SK-N-SH (cell line): Measurements from ENCODE around the gene CATSPER3. TPM values are rescaled to one million over a fixed set of nuclear protein-coding genes. Genes with fewer than 3 reads are reported as not detected.

Experiments used
- CTCF ChIA-PET: fragments of 300-600, 350-600 bp; formaldehyde crosslinking; extraction: SDS; loops from one replicate; lab custom pipeline; 2021; lab: Yijun Ruan, JAX
- POLR2A ChIA-PET: fragments of 350-600 bp; sonication (Branson Sonifier 250); formaldehyde crosslinking; extraction: SDS; loops from one replicate; lab custom pipeline; 2020; ENCODE audit warnings: antibody characterized with exemption, inconsistent platforms; lab: Yijun Ruan, JAX
- DNase-seq: peaks from one replicate; pipeline ENCODE4 v3.0.0; 2012
- H2AFZ ChIP-seq: fragments of 200-600 bp; sonication (generic); 2 replicates; pipeline ENCODE4 v1.8.1; 2016; ENCODE audit warnings: antibody characterized with exemption, mild to moderate bottlenecking, low read depth
- H3F3A ChIP-seq: fragments of 200-600 bp; sonication (generic); replicated peaks from 2 replicates; pipeline ENCODE3; 2016; ENCODE audit warnings: antibody characterized with exemption, mild to moderate bottlenecking; ENCODE audit not compliant: insufficient read depth
- H3K27ac ChIP-seq, 2 experiments: fragments of 200-500 bp in 1 of 2; fragments of 200-600 bp in 1 of 2; sonication (Bioruptor generic) in 1 of 2; sonication (generic), shearing (Covaris generic) in 1 of 2; 2 replicates each; pipeline versions ENCODE4 v1.5.1 to v1.6.1; 2014 to 2016; ENCODE audit warnings: low read depth in 2 of 2, inconsistent platforms in 1 of 2, low read length in 1 of 2, mild to moderate bottlenecking in 1 of 2, mixed read lengths in 1 of 2
- H3K27me3 ChIP-seq: fragments of 200-600 bp; sonication (generic), shearing (Covaris generic); 2 replicates; pipeline ENCODE4 v1.6.1; 2016; ENCODE audit warnings: mixed run types; ENCODE audit not compliant: insufficient read depth
- H3K36me3 ChIP-seq, 2 experiments: fragments of 200-500 bp in 1 of 2; fragments of 200-600 bp in 1 of 2; sonication (Bioruptor generic) in 1 of 2; sonication (generic) in 1 of 2; replicated peaks in 1 of 2; 2 replicates each; pipeline versions ENCODE3 to v1.5.1; 2014 to 2016; ENCODE audit warnings: low read length in 1 of 2, mild to moderate bottlenecking in 1 of 2; ENCODE audit not compliant: insufficient read depth in 2 of 2, control insufficient read depth in 1 of 2
- H3K4me1 ChIP-seq, 2 experiments: fragments of 200-500 bp in 1 of 2; fragments of 200-600 bp in 1 of 2; sonication (Bioruptor generic) in 1 of 2; sonication (generic), shearing (Covaris generic) in 1 of 2; 2 replicates each; pipeline versions ENCODE4 v1.5.1 to v1.6.1; 2014 to 2016; ENCODE audit warnings: low read depth in 1 of 2, low read length in 1 of 2, mixed run types in 1 of 2; ENCODE audit not compliant: insufficient read depth in 2 of 2, control insufficient read depth in 1 of 2
- H3K4me2 ChIP-seq: fragments of 200-600 bp; sonication (generic), shearing (Covaris generic); 2 replicates; pipeline ENCODE4 v1.6.1; 2017; ENCODE audit warnings: mixed run types
- H3K4me3 ChIP-seq, 2 experiments: fragments of 200-500 bp in 1 of 2; fragments of 200-600 bp in 1 of 2; sonication (Bioruptor generic) in 1 of 2; sonication (generic), shearing (Covaris generic) in 1 of 2; 2 replicates each; pipeline versions ENCODE4 v1.5.1 to v1.8.1; 2014 to 2016; ENCODE audit warnings: low read depth in 2 of 2, inconsistent platforms in 1 of 2, low read length in 1 of 2, mild to moderate bottlenecking in 1 of 2, mixed read lengths in 1 of 2, moderate library complexity in 1 of 2
- H3K79me2 ChIP-seq: fragments of 200-600 bp; sonication (generic); 2 replicates; pipeline ENCODE4 v1.8.1; 2017; ENCODE audit warnings: mild to moderate bottlenecking; ENCODE audit not compliant: insufficient read depth
- H3K9ac ChIP-seq: fragments of 200-600 bp; sonication (generic); 2 replicates; pipeline ENCODE4 v1.6.1; 2017; ENCODE audit warnings: mixed run types
- H3K9me2 ChIP-seq: fragments of 200-600 bp; sonication (generic); 2 replicates; pipeline ENCODE4 v1.6.1; 2017; ENCODE audit warnings: mixed run types
- H3K9me3 ChIP-seq: fragments of 200-600 bp; sonication (generic); 2 replicates; pipeline ENCODE4 v1.6.1; 2017; ENCODE audit warnings: mixed run types, mild to moderate bottlenecking, moderate library complexity
- H4K20me1 ChIP-seq: fragments of 200-600 bp; sonication (generic); 2 replicates; pipeline ENCODE4 v1.6.1; 2017; ENCODE audit warnings: mild to moderate bottlenecking, mixed run types; ENCODE audit not compliant: insufficient read depth
- CHD2 ChIP-seq: fragments of 150-350 bp; IDR thresholded peaks from 2 replicates; pipeline ENCODE4 v1.6.1; 2018; ENCODE audit warnings: low read length; ENCODE audit not compliant: partially characterized antibody
- EP300 ChIP-seq, 2 experiments: IDR thresholded peaks; 2 replicates each; pipeline versions ENCODE4 v1.4.0 to v1.6.1; 2012; ENCODE audit warnings: borderline replicate concordance in 1 of 2, low read depth in 1 of 2, low read length in 1 of 2
- FOXJ3 ChIP-seq: sonication (generic); formaldehyde crosslinking; IDR thresholded peaks from 2 replicates; pipeline ENCODE4 v1.5.1; 2020; ENCODE audit warnings: mild to moderate bottlenecking, missing genetic modification reagents
- GATA2 ChIP-seq: sonication (generic); formaldehyde crosslinking; IDR thresholded peaks from 2 replicates; pipeline ENCODE4 v1.5.0; 2020; ENCODE audit warnings: mild to moderate bottlenecking, missing genetic modification reagents
- JUND ChIP-seq: IDR thresholded peaks from 2 replicates; pipeline ENCODE4 v1.4.0; 2012
- MEF2A ChIP-seq: IDR thresholded peaks from 2 replicates; pipeline ENCODE4 v1.4.0; 2012; ENCODE audit warnings: low read depth, borderline replicate concordance
- RAD21 ChIP-seq: IDR thresholded peaks from 2 replicates; pipeline ENCODE4 v1.6.1; 2012; ENCODE audit warnings: mild to moderate bottlenecking, low read length
- RXRA ChIP-seq: IDR thresholded peaks from 2 replicates; pipeline ENCODE4 v1.4.0; 2012; ENCODE audit warnings: low read depth, mild to moderate bottlenecking, borderline replicate concordance
- SIN3A ChIP-seq: IDR thresholded peaks from 2 replicates; pipeline ENCODE4 v1.6.1; 2012; ENCODE audit warnings: low read depth, mild to moderate bottlenecking, low read length, moderate library complexity, borderline replicate concordance
- TCF12 ChIP-seq: IDR thresholded peaks from 2 replicates; pipeline ENCODE4 v1.4.0; 2012
- TEAD4 ChIP-seq: IDR thresholded peaks from 2 replicates; pipeline ENCODE4 v1.4.0; 2012; ENCODE audit warnings: mild to moderate bottlenecking, borderline replicate concordance; ENCODE audit not compliant: insufficient read depth
- YY1 ChIP-seq: IDR thresholded peaks from 2 replicates; pipeline ENCODE4 v1.4.0; 2012; ENCODE audit warnings: low read depth, mild to moderate bottlenecking
- WGBS: methylation state at CpG from one replicate; pipeline ENCODE4 v1.1.6; 2017; ENCODE audit warnings: low lambda C conversion rate; 5-methylcytosine and 5-hydroxymethylcytosine counted together
- polyA plus RNA-seq, 3 experiments: library from polyadenylated mRNA; depleted of rRNA; stranded (reverse); fragments of >200 nt; gene quantifications; 2 replicates each; pipeline ENCODE4 v1.2.3, GENCODE V29; 2012
- TF ChIP-seq, protein P1 (sequence below): IDR thresholded peaks from 2 replicates; pipeline ENCODE4; 2012
- TF ChIP-seq, protein P2 (sequence below): IDR thresholded peaks from 2 replicates; pipeline ENCODE4 v1.4.0; 2012; ENCODE audit warnings: low read depth, borderline replicate concordance
- TF ChIP-seq, protein P3 (sequence below): IDR thresholded peaks from 2 replicates; pipeline ENCODE4 v1.6.1; 2012; ENCODE audit warnings: mild to moderate bottlenecking, low read depth, low read length, moderate library complexity

The CATSPER3 gene
- polyA plus RNA-seq, 1 of the 3 experiments (the other 2 are of a cell fraction), result 0.26 TPM

DNA sequence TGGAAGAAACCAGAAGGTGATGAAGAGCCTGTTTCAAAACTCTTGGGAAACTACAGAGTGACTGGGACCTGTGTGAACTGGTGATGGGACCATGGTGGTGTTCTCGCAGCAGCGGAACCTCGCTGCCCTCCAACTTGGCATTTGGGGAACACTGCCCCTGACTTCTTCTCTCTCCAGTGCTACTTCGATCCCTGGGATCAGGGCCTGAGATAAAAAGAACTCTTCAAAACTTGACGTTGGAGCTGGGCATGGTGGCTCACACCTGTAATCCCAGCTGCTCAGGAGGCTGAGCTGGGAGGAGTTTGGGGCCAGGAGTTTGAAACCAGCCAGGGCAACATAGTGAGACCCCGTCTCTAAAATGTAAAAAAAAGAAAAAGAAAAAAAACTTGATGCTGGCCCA, 48.2 kb downstream of the CATSPER3 start:
- H3F3A ChIP-seq, result no peaks in the 10 kb centered on the region
- 70% methylated on average over 6 of the region's 6 CpGs for WGBS
- no peaks in the 10 kb centered on the region; the same call in 1 of the 2 replicates for H3K27me3 ChIP-seq

DNA sequence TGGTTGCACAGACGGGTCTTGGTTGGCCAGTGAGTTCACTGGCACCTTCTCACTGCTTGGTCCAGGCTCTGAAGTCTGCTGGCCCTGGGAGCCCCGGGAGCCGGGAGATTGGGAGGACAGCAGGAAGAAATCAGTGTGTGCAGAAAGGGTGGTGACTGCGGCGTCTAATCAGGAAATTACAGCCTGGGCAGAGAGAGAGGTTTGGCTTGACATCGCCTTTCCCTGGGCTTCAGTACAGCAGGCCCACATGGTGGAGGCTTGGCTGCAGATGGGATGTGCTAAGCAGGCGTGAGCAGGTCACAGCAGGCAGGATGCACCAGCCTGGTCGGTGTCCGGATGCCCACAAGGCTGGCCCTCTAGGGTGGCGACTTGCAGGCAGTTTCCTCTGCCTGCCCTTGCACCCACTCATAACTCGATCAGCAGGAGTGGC, 49.2 kb downstream of the CATSPER3 start:
- Histone ChIP-seq H3K27me3 (peaks cover 4% of the 10 kb centered on the region; the same call in 1 of the 2 replicates), H4K20me1 (no peaks in the 10 kb centered on the region), H2AFZ (no peak overlapping the region), H3K4me2 (no peak overlapping the region), H3K79me2 (no peaks in the 10 kb centered on the region), H3K4me1 (no peaks in the 10 kb centered on the region; a peak in 1 of 4 replicates), H3F3A (no peaks in the 10 kb centered on the region), H3K9me2 (no peaks in the 10 kb centered on the region), H3K36me3 (no peaks in the 10 kb centered on the region), H3K9me3 (no peaks in the 10 kb centered on the region), H3K4me3 (no peak overlapping the region), H3K27ac (no peak overlapping the region), H3K9ac (no peak overlapping the region)
- POLR2A ChIA-PET, result no interaction called here
- TF ChIP-seq RAD21 (no peak), JUND (no peak), FOXJ3 (CRISPR knock-in tag) (no peak), TEAD4 (no peak), EP300 (IDR thresholded peaks at IDR 0.05; ENCODE audit: borderline replicate concordance in 1 of 2, low read depth in 1 of 2, low read length in 1 of 2) (no peak)
- TF ChIP-seq, protein P1, sequence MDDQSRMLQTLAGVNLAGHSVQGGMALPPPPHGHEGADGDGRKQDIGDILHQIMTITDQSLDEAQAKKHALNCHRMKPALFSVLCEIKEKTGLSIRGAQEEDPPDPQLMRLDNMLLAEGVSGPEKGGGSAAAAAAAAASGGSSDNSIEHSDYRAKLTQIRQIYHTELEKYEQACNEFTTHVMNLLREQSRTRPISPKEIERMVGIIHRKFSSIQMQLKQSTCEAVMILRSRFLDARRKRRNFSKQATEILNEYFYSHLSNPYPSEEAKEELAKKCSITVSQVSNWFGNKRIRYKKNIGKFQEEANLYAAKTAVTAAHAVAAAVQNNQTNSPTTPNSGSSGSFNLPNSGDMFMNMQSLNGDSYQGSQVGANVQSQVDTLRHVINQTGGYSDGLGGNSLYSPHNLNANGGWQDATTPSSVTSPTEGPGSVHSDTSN, result no peak
- CTCF ChIA-PET, result interaction anchor here (1.6 kb wide), 1 partner anchor 8 kb away, joined by 5 read pairs; no protein-coding TSS in a partner anchor
- WGBS, result 82% methylated on average over 7 of the region's 11 CpGs
- DNase-seq, result no peak

More for the DNA sequence above, 48.2 kb downstream of the CATSPER3 start:
- no peaks in the 10 kb centered on the region for H3K9me3 ChIP-seq
- TF ChIP-seq MEF2A (no peak), RAD21 (no peak), EP300 (IDR thresholded peaks at IDR 0.05; ENCODE audit: borderline replicate concordance in 1 of 2, low read depth in 1 of 2, low read length in 1 of 2) (no peak)
- TF ChIP-seq, all 33 proteins: peak for 0
- H3K4me1 ChIP-seq, result no peaks in the 10 kb centered on the region; a peak in 1 of 4 replicates
- no peak for DNase-seq
- H3K4me3 ChIP-seq, result no peak overlapping the region
- no peak overlapping the region for H3K4me2 ChIP-seq
- ChIA-PET POLR2A (no interaction called here), CTCF (interaction anchor here (1.6 kb wide), 1 partner anchor 9 kb away, joined by 5 read pairs; no protein-coding TSS in a partner anchor)
- H3K27ac ChIP-seq, result no peak overlapping the region
- no peaks in the 10 kb centered on the region for H3K79me2 ChIP-seq
- no peaks in the 10 kb centered on the region for H4K20me1 ChIP-seq
- H2AFZ ChIP-seq, result no peak overlapping the region
- H3K9me2 ChIP-seq, result no peaks in the 10 kb centered on the region
- no peaks in the 10 kb centered on the region for H3K36me3 ChIP-seq
- no peak overlapping the region for H3K9ac ChIP-seq

DNA sequence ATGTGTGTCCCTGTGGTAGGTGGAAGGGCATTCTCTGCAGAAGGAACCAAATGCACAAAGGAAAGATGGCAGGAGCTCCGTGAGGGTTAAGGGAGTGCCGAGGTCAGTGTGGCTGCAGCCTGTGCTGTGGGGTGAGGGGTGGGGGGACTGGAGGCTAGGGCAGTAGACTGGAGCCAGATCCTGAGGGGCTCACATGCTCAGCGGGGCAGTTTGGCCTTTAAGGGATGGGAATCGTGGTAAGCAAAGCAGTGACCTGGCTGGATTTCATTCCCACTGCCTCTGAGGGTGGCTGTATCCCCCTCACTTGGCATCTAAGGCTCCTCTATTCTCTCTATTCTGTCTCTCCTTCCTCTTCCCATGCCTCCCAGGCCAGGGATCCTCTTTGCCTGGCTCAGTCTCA, 50.8 kb downstream of the CATSPER3 start:
- ChIA-PET CTCF (interaction anchor here (0.9 kb wide), 1 partner anchor 101 kb away, joined by 3 read pairs; no protein-coding TSS in a partner anchor), POLR2A (no interaction called here)
- Histone ChIP-seq H3K9ac (no peak overlapping the region), H4K20me1 (no peaks in the 10 kb centered on the region), H3K79me2 (no peaks in the 10 kb centered on the region), H3K4me2 (no peak overlapping the region), H3K4me1 (no peaks in the 10 kb centered on the region; a peak in 1 of 4 replicates), H2AFZ (no peak overlapping the region), H3K36me3 (no peaks in the 10 kb centered on the region), H3K27me3 (peaks cover 5% of the 10 kb centered on the region; the same call in 1 of the 2 replicates), H3K4me3 (no peak overlapping the region), H3K9me3 (no peaks in the 10 kb centered on the region), H3F3A (no peaks in the 10 kb centered on the region), H3K9me2 (no peaks in the 10 kb centered on the region), H3K27ac (no peak overlapping the region)
- DNase-seq, result no peak
- TF ChIP-seq RXRA (no peak), SIN3A (no peak), GATA2 (no peak), RAD21 (no peak), CHD2 (no peak), JUND (no peak), TCF12 (no peak), YY1 (no peak)
- TF ChIP-seq, protein P2, sequence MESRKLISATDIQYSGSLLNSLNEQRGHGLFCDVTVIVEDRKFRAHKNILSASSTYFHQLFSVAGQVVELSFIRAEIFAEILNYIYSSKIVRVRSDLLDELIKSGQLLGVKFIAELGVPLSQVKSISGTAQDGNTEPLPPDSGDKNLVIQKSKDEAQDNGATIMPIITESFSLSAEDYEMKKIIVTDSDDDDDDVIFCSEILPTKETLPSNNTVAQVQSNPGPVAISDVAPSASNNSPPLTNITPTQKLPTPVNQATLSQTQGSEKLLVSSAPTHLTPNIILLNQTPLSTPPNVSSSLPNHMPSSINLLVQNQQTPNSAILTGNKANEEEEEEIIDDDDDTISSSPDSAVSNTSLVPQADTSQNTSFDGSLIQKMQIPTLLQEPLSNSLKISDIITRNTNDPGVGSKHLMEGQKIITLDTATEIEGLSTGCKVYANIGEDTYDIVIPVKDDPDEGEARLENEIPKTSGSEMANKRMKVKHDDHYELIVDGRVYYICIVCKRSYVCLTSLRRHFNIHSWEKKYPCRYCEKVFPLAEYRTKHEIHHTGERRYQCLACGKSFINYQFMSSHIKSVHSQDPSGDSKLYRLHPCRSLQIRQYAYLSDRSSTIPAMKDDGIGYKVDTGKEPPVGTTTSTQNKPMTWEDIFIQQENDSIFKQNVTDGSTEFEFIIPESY, result no peak
- TF ChIP-seq, protein P3, sequence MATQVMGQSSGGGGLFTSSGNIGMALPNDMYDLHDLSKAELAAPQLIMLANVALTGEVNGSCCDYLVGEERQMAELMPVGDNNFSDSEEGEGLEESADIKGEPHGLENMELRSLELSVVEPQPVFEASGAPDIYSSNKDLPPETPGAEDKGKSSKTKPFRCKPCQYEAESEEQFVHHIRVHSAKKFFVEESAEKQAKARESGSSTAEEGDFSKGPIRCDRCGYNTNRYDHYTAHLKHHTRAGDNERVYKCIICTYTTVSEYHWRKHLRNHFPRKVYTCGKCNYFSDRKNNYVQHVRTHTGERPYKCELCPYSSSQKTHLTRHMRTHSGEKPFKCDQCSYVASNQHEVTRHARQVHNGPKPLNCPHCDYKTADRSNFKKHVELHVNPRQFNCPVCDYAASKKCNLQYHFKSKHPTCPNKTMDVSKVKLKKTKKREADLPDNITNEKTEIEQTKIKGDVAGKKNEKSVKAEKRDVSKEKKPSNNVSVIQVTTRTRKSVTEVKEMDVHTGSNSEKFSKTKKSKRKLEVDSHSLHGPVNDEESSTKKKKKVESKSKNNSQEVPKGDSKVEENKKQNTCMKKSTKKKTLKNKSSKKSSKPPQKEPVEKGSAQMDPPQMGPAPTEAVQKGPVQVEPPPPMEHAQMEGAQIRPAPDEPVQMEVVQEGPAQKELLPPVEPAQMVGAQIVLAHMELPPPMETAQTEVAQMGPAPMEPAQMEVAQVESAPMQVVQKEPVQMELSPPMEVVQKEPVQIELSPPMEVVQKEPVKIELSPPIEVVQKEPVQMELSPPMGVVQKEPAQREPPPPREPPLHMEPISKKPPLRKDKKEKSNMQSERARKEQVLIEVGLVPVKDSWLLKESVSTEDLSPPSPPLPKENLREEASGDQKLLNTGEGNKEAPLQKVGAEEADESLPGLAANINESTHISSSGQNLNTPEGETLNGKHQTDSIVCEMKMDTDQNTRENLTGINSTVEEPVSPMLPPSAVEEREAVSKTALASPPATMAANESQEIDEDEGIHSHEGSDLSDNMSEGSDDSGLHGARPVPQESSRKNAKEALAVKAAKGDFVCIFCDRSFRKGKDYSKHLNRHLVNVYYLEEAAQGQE, result no peak
- WGBS, result 50% methylated on average over 4 of the region's 4 CpGs
